ENCODE results near the gene CTXN1. TPM values are rescaled to one million over a fixed set of nuclear protein-coding genes. Genes with fewer than 3 reads are reported as not detected.
A peak's percentile ranks its signal among the peaks of the same experiment; 100 is the strongest.

Gene CTXN1
- polyA plus RNA-seq, 2 donors, result 1.4 to 3.0 TPM

GRCh38 chr19:7916103-7916954, 9.6 kb downstream of the CTXN1 start:
- 1 to 2% methylated on average over 66 to 104 of the region's 104 CpGs for WGBS, 2 donors
- Histone ChIP-seq H3K36me3 (ENCODE audit: control insufficient read depth in 2 of 2, insufficient read depth in 2 of 2, low read length in 1 of 2) (peaks cover 5 to 17% of the 10 kb centered on the region in 2 donors), H3K27me3 (ENCODE audit: control insufficient read depth in 1 of 2, insufficient read depth in 2 of 2, low read length in 2 of 2) (peaks cover 0 to 13% of the 10 kb centered on the region in 2 donors), H3K27ac (ENCODE audit: low read depth in 2 of 2, low read length in 1 of 2) (no peak overlapping the region), H3K9me3 (ENCODE audit: control insufficient read depth in 2 of 2, insufficient read depth in 1 of 2, low read depth in 1 of 2, low read length in 1 of 2) (peaks cover 0 to 3% of the 10 kb centered on the region in 2 donors), H3K4me3 (ENCODE audit: low read depth in 1 of 2, low read length in 2 of 2) (peak overlapping the region; percentile 16 to 24), H3K4me1 (ENCODE audit: control insufficient read depth in 2 of 2, insufficient read depth in 2 of 2, low read length in 1 of 2) (peaks cover 3 to 28% of the 10 kb centered on the region in 2 donors)

GRCh38 chr19:7915250-7916102, 10.5 kb downstream of the CTXN1 start:
- H3K27me3 ChIP-seq (ENCODE audit: control insufficient read depth in 1 of 2, insufficient read depth in 2 of 2, low read length in 2 of 2), result peaks cover 0 to 13% of the 10 kb centered on the region in 2 donors
- 45% methylated on average over 24 of the region's 24 CpGs for WGBS, 2 donors
- H3K9me3 ChIP-seq (ENCODE audit: control insufficient read depth in 2 of 2, insufficient read depth in 1 of 2, low read depth in 1 of 2, low read length in 1 of 2), result peaks cover 0 to 5% of the 10 kb centered on the region in 2 donors
- peak overlapping the region in 1 of 2 donors; percentile 24 for H3K4me3 ChIP-seq (ENCODE audit: low read depth in 1 of 2, low read length in 2 of 2)
- no peak overlapping the region for H3K27ac ChIP-seq (ENCODE audit: low read depth in 2 of 2, low read length in 1 of 2)
- peaks cover 0 to 27% of the 10 kb centered on the region in 2 donors for H3K4me1 ChIP-seq (ENCODE audit: control insufficient read depth in 2 of 2, insufficient read depth in 2 of 2, low read length in 1 of 2)
- peaks cover 12 to 24% of the 10 kb centered on the region in 2 donors for H3K36me3 ChIP-seq (ENCODE audit: control insufficient read depth in 2 of 2, insufficient read depth in 2 of 2, low read length in 1 of 2)

DNA sequence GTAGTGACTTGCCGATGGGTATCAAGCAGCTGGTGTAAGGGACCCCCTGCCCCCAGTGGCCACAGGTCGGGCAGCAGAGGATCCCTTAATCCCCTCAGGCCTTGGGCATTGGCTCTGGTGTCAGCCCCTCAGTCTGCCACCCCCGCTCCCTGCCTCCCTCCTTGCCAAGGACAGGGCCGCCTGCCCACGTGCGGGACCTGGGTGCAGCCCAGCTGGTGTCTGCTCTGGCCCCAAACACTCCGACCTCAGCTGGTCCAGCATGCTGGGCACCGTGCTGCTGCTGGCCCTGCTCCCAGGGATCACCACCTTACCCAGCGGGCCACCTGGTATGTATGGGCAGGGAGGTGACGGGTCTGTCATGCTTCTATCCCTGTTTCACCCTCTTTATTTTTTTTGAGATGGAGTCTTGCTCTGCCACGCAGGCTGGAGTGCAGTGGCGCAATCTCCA, 11.3 kb downstream of the CTXN1 start, which contains the start of gene TGFBR3L:
TGFBR3L (plus strand) TSS at position 233 of the 448 bp plus-strand sequence.
- H3K9me3 ChIP-seq (ENCODE audit: control insufficient read depth in 2 of 2, insufficient read depth in 1 of 2, low read depth in 1 of 2, low read length in 1 of 2), result peaks cover 0 to 5% of the 10 kb centered on the region in 2 donors
- H3K27ac ChIP-seq (ENCODE audit: low read depth in 2 of 2, low read length in 1 of 2), result no peak within 1 kb of the TSS
- WGBS, 2 donors, result 53 to 58% methylated on average over 11 to 12 of the region's 12 CpGs
- no peak within 1 kb of the TSS for H3K4me3 ChIP-seq (ENCODE audit: low read depth in 1 of 2, low read length in 2 of 2)
- H3K27me3 ChIP-seq (ENCODE audit: control insufficient read depth in 1 of 2, insufficient read depth in 2 of 2, low read length in 2 of 2), result peaks cover 0 to 13% of the 10 kb centered on the region in 2 donors
- H3K4me1 ChIP-seq (ENCODE audit: control insufficient read depth in 2 of 2, insufficient read depth in 2 of 2, low read length in 1 of 2), result peaks cover 0 to 22% of the 10 kb centered on the region in 2 donors
- H3K36me3 ChIP-seq (ENCODE audit: control insufficient read depth in 2 of 2, insufficient read depth in 2 of 2, low read length in 1 of 2), result peaks cover 12 to 31% of the 10 kb centered on the region in 2 donors

- peaks cover 0 to 13% of the 10 kb centered on the region in 2 donors for H3K27me3 ChIP-seq (ENCODE audit: control insufficient read depth in 1 of 2, insufficient read depth in 2 of 2, low read length in 2 of 2)
- H3K27ac ChIP-seq (ENCODE audit: low read depth in 2 of 2, low read length in 1 of 2), result no peak overlapping the region
- H3K36me3 ChIP-seq (ENCODE audit: control insufficient read depth in 2 of 2, insufficient read depth in 2 of 2, low read length in 1 of 2), result peaks cover 12 to 32% of the 10 kb centered on the region in 2 donors
- H3K9me3 ChIP-seq (ENCODE audit: control insufficient read depth in 2 of 2, insufficient read depth in 1 of 2, low read depth in 1 of 2, low read length in 1 of 2), result peaks cover 0 to 5% of the 10 kb centered on the region in 2 donors
- WGBS, 2 donors, result 59 to 63% methylated on average over 12 of the region's 12 CpGs
- no peak overlapping the region for H3K4me3 ChIP-seq (ENCODE audit: low read depth in 1 of 2, low read length in 2 of 2)
- H3K4me1 ChIP-seq (ENCODE audit: control insufficient read depth in 2 of 2, insufficient read depth in 2 of 2, low read length in 1 of 2), result peaks cover 0 to 21% of the 10 kb centered on the region in 2 donors
Measured at GRCh38 chr19:7914099-7914498, 11.8 kb downstream of the CTXN1 start.

DNA sequence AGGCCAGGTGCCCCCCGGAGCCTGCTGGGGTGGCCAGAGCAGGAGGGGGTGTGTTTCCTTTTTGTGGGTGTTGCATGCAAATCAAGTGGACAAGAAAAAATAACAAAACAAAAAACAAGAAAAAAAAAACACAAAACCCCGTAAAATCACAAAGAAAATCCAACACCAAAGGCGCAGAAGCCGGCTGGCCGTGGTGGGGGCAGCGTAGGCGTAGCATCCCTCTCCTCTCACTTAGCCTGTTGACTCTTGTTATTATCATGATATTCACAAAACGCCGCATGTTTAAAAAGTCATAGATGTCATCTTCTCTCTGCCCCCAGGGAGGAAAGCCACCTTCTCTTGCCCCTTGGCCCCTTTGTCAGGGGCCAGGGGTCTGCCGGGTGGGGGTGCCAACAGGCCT, 12.3 kb downstream of the CTXN1 start:
- H3K4me1 ChIP-seq (ENCODE audit: control insufficient read depth in 2 of 2, insufficient read depth in 2 of 2, low read length in 1 of 2), result peaks cover 0 to 21% of the 10 kb centered on the region in 2 donors
- H3K27me3 ChIP-seq (ENCODE audit: control insufficient read depth in 1 of 2, insufficient read depth in 2 of 2, low read length in 2 of 2), result peaks cover 0 to 13% of the 10 kb centered on the region in 2 donors
- no peak overlapping the region for H3K27ac ChIP-seq (ENCODE audit: low read depth in 2 of 2, low read length in 1 of 2)
- H3K4me3 ChIP-seq (ENCODE audit: low read depth in 1 of 2, low read length in 2 of 2), result no peak overlapping the region
- H3K9me3 ChIP-seq (ENCODE audit: control insufficient read depth in 2 of 2, insufficient read depth in 1 of 2, low read depth in 1 of 2, low read length in 1 of 2), result peaks cover 0 to 5% of the 10 kb centered on the region in 2 donors
- whole genome bisulfite sequencing, 2 donors, result 86 to 87% methylated on average over 10 of the region's 10 CpGs
- H3K36me3 ChIP-seq (ENCODE audit: control insufficient read depth in 2 of 2, insufficient read depth in 2 of 2, low read length in 1 of 2), result peaks cover 12 to 36% of the 10 kb centered on the region in 2 donors

DNA sequence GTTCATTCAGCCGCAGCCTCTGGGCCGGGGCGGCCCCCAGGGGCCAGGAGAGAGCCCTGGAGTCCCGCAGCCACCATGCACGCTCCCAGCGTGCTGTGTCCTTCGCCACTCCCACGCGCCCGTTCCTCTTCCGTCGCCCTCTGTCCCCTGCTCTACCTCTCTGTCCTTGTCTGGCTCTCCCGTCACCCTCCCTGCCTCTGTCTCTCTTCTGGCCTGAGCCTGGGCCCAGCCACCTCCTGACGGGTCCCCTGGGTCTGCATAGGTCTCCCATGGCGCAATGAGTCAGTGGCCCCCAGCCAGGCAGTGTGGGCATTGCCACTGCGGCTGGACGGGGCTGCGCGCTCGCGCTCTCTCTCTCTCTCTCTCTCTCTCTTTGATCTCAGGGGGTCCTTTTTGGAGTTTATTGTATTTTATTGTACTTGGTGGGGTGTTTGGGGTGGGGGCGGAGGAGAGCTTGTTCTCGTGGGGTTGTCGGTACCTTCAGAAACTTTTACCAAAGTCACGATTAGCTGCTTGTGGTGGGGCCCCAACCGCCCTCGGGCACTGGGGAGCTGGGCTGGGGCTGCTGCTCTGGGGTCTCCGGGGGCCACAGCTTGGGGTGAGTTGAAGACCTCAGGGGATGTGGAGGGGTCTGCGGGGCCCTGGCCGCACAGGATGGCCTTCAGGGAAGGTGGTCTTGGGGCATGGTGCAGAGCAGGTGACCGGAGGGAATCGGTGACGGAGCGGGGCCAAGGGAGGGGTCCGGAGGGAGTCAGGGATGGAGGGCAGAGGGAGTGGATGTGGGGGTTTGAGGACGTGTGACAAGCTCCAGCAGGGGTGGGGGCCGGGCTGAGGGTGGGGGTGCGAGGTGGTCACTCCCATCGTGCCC, 13.0 kb downstream of the CTXN1 start:
- H3K27me3 ChIP-seq (ENCODE audit: control insufficient read depth in 1 of 2, insufficient read depth in 2 of 2, low read length in 2 of 2), result peaks cover 0 to 12% of the 10 kb centered on the region in 2 donors

DNA sequence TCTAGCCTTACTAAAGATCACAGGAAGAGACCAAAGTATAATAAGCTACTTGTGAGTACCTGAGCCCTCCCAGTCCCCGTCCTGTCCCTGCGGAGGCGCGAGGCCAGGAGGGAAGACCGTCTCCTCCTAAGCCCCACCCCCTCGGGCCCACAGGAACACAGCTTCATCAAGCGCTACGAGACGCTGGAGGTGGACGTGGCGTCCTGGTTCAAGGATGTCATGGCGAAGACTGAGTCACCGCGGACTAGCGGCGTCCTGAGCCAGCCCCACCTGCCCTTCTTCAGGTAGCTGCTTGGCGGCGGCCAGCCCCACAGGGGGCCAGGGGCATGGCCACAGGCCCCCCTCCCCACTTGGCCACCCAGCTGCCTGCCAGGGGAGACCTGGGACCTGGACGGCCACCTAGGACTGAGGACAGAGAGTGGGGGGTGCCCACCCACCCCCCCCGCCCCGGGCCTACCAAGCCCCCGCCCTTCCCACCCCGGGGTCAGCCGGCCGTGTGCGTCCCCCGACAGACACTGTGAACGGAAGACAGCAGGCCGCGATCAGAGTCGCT, 13.7 kb downstream of the CTXN1 start:
- Histone ChIP-seq H3K36me3 (ENCODE audit: control insufficient read depth in 2 of 2, insufficient read depth in 2 of 2, low read length in 1 of 2) (peaks cover 12 to 36% of the 10 kb centered on the region in 2 donors), H3K9me3 (ENCODE audit: control insufficient read depth in 2 of 2, insufficient read depth in 1 of 2, low read depth in 1 of 2, low read length in 1 of 2) (peaks cover 0 to 2% of the 10 kb centered on the region in 2 donors), H3K27me3 (ENCODE audit: control insufficient read depth in 1 of 2, insufficient read depth in 2 of 2, low read length in 2 of 2) (peaks cover 0 to 8% of the 10 kb centered on the region in 2 donors), H3K27ac (ENCODE audit: low read depth in 2 of 2, low read length in 1 of 2) (no peak overlapping the region), H3K4me1 (ENCODE audit: control insufficient read depth in 2 of 2, insufficient read depth in 2 of 2, low read length in 1 of 2) (peaks cover 0 to 19% of the 10 kb centered on the region in 2 donors), H3K4me3 (ENCODE audit: low read depth in 1 of 2, low read length in 2 of 2) (no peak overlapping the region)
- WGBS, 2 donors, result 86 to 91% methylated on average over 31 of the region's 31 CpGs

More for the DNA sequence above, 13.0 kb downstream of the CTXN1 start:
- Histone ChIP-seq H3K27ac (ENCODE audit: low read depth in 2 of 2, low read length in 1 of 2) (no peak overlapping the region), H3K36me3 (ENCODE audit: control insufficient read depth in 2 of 2, insufficient read depth in 2 of 2, low read length in 1 of 2) (peaks cover 12 to 36% of the 10 kb centered on the region in 2 donors), H3K4me1 (ENCODE audit: control insufficient read depth in 2 of 2, insufficient read depth in 2 of 2, low read length in 1 of 2) (peaks cover 0 to 22% of the 10 kb centered on the region in 2 donors), H3K4me3 (ENCODE audit: low read depth in 1 of 2, low read length in 2 of 2) (no peak overlapping the region), H3K9me3 (ENCODE audit: control insufficient read depth in 2 of 2, insufficient read depth in 1 of 2, low read depth in 1 of 2, low read length in 1 of 2) (peaks cover 0 to 5% of the 10 kb centered on the region in 2 donors)
- 92 to 93% methylated on average over 36 to 39 of the region's 39 CpGs for WGBS, 2 donors

DNA sequence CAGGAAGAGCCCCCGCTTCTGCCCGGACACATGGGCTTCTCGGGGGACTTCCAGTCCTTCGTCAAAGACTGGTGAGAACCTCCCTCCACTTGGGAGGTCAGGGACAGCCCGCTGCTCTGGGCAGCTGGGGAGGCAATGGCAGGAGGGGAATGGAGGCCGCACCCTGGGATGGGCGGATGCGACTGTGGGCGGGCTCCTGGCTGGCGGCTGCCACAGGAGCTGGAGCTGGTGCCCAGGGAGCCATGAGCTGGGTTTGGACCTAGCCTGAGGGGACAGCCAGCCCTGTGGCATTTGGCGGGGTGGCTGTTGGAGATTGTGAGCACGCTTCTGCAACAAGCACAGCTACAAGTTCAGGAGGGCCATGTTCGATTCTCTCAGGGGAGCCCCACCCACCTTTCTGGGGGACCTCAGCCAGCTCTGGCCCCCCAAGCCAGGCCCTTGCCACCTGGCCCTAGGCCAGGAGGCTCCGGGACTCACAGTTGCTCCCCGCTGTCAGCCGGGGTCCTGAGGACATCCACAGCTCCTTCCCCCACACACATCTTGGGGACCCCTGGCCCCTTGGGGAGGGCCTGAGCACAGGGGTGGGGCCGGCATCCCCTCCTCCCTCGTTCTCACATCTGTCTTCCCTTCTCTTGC, 14.3 kb downstream of the CTXN1 start:
- 83 to 85% methylated on average over 18 of the region's 18 CpGs for WGBS, 2 donors
- H3K27ac ChIP-seq (ENCODE audit: low read depth in 2 of 2, low read length in 1 of 2), result no peak overlapping the region
- H3K27me3 ChIP-seq (ENCODE audit: control insufficient read depth in 1 of 2, insufficient read depth in 2 of 2, low read length in 2 of 2), result peaks cover 0 to 6% of the 10 kb centered on the region in 2 donors
- peaks cover 12 to 36% of the 10 kb centered on the region in 2 donors for H3K36me3 ChIP-seq (ENCODE audit: control insufficient read depth in 2 of 2, insufficient read depth in 2 of 2, low read length in 1 of 2)
- peaks cover 0 to 19% of the 10 kb centered on the region in 2 donors for H3K4me1 ChIP-seq (ENCODE audit: control insufficient read depth in 2 of 2, insufficient read depth in 2 of 2, low read length in 1 of 2)
- H3K4me3 ChIP-seq (ENCODE audit: low read depth in 1 of 2, low read length in 2 of 2), result no peak overlapping the region
- H3K9me3 ChIP-seq (ENCODE audit: control insufficient read depth in 2 of 2, insufficient read depth in 1 of 2, low read depth in 1 of 2, low read length in 1 of 2), result peaks cover 0 to 2% of the 10 kb centered on the region in 2 donors
